ENCODE results near the gene KLHL29.

- TF ChIP-seq POLR2A (IDR thresholded peaks at IDR 0.05) = no peak
- TF ChIP-seq, protein P1, sequence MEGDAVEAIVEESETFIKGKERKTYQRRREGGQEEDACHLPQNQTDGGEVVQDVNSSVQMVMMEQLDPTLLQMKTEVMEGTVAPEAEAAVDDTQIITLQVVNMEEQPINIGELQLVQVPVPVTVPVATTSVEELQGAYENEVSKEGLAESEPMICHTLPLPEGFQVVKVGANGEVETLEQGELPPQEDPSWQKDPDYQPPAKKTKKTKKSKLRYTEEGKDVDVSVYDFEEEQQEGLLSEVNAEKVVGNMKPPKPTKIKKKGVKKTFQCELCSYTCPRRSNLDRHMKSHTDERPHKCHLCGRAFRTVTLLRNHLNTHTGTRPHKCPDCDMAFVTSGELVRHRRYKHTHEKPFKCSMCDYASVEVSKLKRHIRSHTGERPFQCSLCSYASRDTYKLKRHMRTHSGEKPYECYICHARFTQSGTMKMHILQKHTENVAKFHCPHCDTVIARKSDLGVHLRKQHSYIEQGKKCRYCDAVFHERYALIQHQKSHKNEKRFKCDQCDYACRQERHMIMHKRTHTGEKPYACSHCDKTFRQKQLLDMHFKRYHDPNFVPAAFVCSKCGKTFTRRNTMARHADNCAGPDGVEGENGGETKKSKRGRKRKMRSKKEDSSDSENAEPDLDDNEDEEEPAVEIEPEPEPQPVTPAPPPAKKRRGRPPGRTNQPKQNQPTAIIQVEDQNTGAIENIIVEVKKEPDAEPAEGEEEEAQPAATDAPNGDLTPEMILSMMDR (IDR thresholded peaks at IDR 0.05) = no peak
Observed at GRCh38 chr2:23593752-23594459, 208.9 kb downstream of the KLHL29 start.
